WTC11 (cell line): Measurements from ENCODE around the gene ATP2B2.

Experiments
- E2F1 ChIP-seq: sonication (generic); formaldehyde crosslinking; IDR thresholded peaks from 2 replicates; pipeline ENCODE4 v1.8.0; 2022; ENCODE audit warnings: mild to moderate bottlenecking, missing genetic modification reagents
- ELF4 ChIP-seq: sonication (generic); formaldehyde crosslinking; IDR thresholded peaks from 2 replicates; pipeline ENCODE4 v1.8.1; 2022; ENCODE audit warnings: low read depth, mild to moderate bottlenecking, moderate library complexity, missing genetic modification reagents
- ESRRA ChIP-seq: sonication (generic); formaldehyde crosslinking; IDR thresholded peaks from 2 replicates; pipeline ENCODE4 v1.8.1; 2022; ENCODE audit warnings: mild to moderate bottlenecking, missing genetic modification reagents, borderline replicate concordance
- ETV6 ChIP-seq: sonication (generic); formaldehyde crosslinking; IDR thresholded peaks from 2 replicates; pipeline ENCODE4 v1.8.1; 2022; ENCODE audit warnings: mild to moderate bottlenecking, missing genetic modification reagents
- PRDM15 ChIP-seq: sonication (generic); formaldehyde crosslinking; IDR thresholded peaks from 2 replicates; pipeline ENCODE4 v1.8.0; 2022; ENCODE audit warnings: missing genetic modification reagents
- TF ChIP-seq, protein P1 (sequence below): fragments of 200-600 bp; IDR thresholded peaks from 2 replicates; pipeline ENCODE4 v1.8.0; 2022; ENCODE audit warnings: antibody characterized with exemption

GRCh38 chr3:10303105-10303504 lies 202.3 kb downstream of the ATP2B2 start:
- TF ChIP-seq ESRRA (CRISPR knock-in tag) (no peak), ELF4 (CRISPR knock-in tag) (no peak), PRDM15 (CRISPR knock-in tag) (no peak), ETV6 (CRISPR knock-in tag) (no peak), E2F1 (CRISPR knock-in tag) (no peak)
- TF ChIP-seq, protein P1, sequence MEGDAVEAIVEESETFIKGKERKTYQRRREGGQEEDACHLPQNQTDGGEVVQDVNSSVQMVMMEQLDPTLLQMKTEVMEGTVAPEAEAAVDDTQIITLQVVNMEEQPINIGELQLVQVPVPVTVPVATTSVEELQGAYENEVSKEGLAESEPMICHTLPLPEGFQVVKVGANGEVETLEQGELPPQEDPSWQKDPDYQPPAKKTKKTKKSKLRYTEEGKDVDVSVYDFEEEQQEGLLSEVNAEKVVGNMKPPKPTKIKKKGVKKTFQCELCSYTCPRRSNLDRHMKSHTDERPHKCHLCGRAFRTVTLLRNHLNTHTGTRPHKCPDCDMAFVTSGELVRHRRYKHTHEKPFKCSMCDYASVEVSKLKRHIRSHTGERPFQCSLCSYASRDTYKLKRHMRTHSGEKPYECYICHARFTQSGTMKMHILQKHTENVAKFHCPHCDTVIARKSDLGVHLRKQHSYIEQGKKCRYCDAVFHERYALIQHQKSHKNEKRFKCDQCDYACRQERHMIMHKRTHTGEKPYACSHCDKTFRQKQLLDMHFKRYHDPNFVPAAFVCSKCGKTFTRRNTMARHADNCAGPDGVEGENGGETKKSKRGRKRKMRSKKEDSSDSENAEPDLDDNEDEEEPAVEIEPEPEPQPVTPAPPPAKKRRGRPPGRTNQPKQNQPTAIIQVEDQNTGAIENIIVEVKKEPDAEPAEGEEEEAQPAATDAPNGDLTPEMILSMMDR, result no peak
